Measurements from ENCODE around the gene SSRP1. TPM values are rescaled to one million over a fixed set of nuclear protein-coding genes. Genes with fewer than 3 reads are reported as not detected.

The SSRP1 gene
- polyA plus RNA-seq, 1 donor (not counting 4 experiments of a cell fraction or from before 2014, with no cell fraction given), result 115 TPM

- Histone ChIP-seq H3K4me2 (ENCODE audit: control insufficient read depth, extremely low read depth, insufficient read depth, low read depth, low read length) (no peak overlapping the region), H3K4me3 (ENCODE audit: control insufficient read depth in 2 of 3, extremely low read depth in 1 of 3, insufficient read depth in 2 of 3, low read depth in 1 of 3, low read length in 3 of 3) (no peak overlapping the region), H3K27me3 (ENCODE audit: control insufficient read depth, extremely low read depth, insufficient read depth, low read length) (peaks cover 3% of the 10 kb centered on the region), H3K9me3 (ENCODE audit: control insufficient read depth, low read depth, low read length) (no peaks in the 10 kb centered on the region), H3K27ac (ENCODE audit: control insufficient read depth, insufficient read depth, low read length) (no peak overlapping the region), H3K4me1 (ENCODE audit: control insufficient read depth, extremely low read depth, insufficient read depth, low read length) (no peaks in the 10 kb centered on the region), H2AFZ (ENCODE audit: control insufficient read depth, low read length) (no peak overlapping the region), H3K9me1 (ENCODE audit: control insufficient read depth, extremely low read depth, insufficient read depth, low read length) (no peaks in the 10 kb centered on the region), H3K79me2 (ENCODE audit: control insufficient read depth, insufficient read depth, low read length) (no peaks in the 10 kb centered on the region), H3K36me3 (ENCODE audit: control insufficient read depth in 2 of 2, extremely low read depth in 1 of 2, insufficient read depth in 2 of 2, low read length in 2 of 2) (no peaks in the 10 kb centered on the region), H3K9ac (ENCODE audit: control insufficient read depth, extremely low read depth, insufficient read depth, low read length) (no peak overlapping the region), H4K20me1 (ENCODE audit: control insufficient read depth, extremely low read depth, insufficient read depth, low read length) (no peaks in the 10 kb centered on the region)
- DNase-seq (ENCODE audit: low read depth, low spot score) (no peak), FAIRE-seq (no peak)
- dilution Hi-C loops (cut with MboI; ENCODE audit: extremely low pct_ligation_motif_present, low sequenced_read_pairs), result no loop called here
- TF ChIP-seq EZH2 (IDR thresholded peaks at IDR 0.05; ENCODE audit: low read length), result no peak
- TF ChIP-seq, protein P1, sequence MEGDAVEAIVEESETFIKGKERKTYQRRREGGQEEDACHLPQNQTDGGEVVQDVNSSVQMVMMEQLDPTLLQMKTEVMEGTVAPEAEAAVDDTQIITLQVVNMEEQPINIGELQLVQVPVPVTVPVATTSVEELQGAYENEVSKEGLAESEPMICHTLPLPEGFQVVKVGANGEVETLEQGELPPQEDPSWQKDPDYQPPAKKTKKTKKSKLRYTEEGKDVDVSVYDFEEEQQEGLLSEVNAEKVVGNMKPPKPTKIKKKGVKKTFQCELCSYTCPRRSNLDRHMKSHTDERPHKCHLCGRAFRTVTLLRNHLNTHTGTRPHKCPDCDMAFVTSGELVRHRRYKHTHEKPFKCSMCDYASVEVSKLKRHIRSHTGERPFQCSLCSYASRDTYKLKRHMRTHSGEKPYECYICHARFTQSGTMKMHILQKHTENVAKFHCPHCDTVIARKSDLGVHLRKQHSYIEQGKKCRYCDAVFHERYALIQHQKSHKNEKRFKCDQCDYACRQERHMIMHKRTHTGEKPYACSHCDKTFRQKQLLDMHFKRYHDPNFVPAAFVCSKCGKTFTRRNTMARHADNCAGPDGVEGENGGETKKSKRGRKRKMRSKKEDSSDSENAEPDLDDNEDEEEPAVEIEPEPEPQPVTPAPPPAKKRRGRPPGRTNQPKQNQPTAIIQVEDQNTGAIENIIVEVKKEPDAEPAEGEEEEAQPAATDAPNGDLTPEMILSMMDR (optimal IDR thresholded peaks at IDR 0.05 in 1 of 3, IDR thresholded peaks at IDR 0.05 in 1 of 3, conservative IDR thresholded peaks at IDR 0.05 in 1 of 3; ENCODE audit: extremely low read depth in 1 of 3, insufficient read depth in 2 of 3, low read length in 3 of 3), result no peak
These were observed 5.6 kb upstream of the SSRP1 start for GRCh38 chr11:57341250-57341808.

- no peak overlapping the region for H2AFZ ChIP-seq (ENCODE audit: control insufficient read depth, low read length)
- DNase-seq (ENCODE audit: low read depth, low spot score), result no peak
- peaks cover 4% of the 10 kb centered on the region for H3K4me1 ChIP-seq (ENCODE audit: control insufficient read depth, extremely low read depth, insufficient read depth, low read length)
- H3K9ac ChIP-seq (ENCODE audit: control insufficient read depth, extremely low read depth, insufficient read depth, low read length), result no peak overlapping the region
- H3K36me3 ChIP-seq (ENCODE audit: control insufficient read depth in 2 of 2, extremely low read depth in 1 of 2, insufficient read depth in 2 of 2, low read length in 2 of 2), result no peaks in the 10 kb centered on the region
- TF ChIP-seq, protein P1 (optimal IDR thresholded peaks at IDR 0.05 in 1 of 3, IDR thresholded peaks at IDR 0.05 in 1 of 3, conservative IDR thresholded peaks at IDR 0.05 in 1 of 3; ENCODE audit: extremely low read depth in 1 of 3, insufficient read depth in 2 of 3, low read length in 3 of 3), result peak in 2 of 3 experiments; percentile 34 to 80
- TF ChIP-seq EZH2 (IDR thresholded peaks at IDR 0.05; ENCODE audit: low read length), result no peak
- no peak overlapping the region for H3K27ac ChIP-seq (ENCODE audit: control insufficient read depth, insufficient read depth, low read length)
- peak; percentile 48 for FAIRE-seq
- dilution Hi-C loops (cut with MboI; ENCODE audit: extremely low pct_ligation_motif_present, low sequenced_read_pairs), result no loop called here
- peaks cover 3% of the 10 kb centered on the region for H3K27me3 ChIP-seq (ENCODE audit: control insufficient read depth, extremely low read depth, insufficient read depth, low read length)
- H4K20me1 ChIP-seq (ENCODE audit: control insufficient read depth, extremely low read depth, insufficient read depth, low read length), result no peaks in the 10 kb centered on the region
- H3K79me2 ChIP-seq (ENCODE audit: control insufficient read depth, insufficient read depth, low read length), result peaks cover 4% of the 10 kb centered on the region
- H3K4me2 ChIP-seq (ENCODE audit: control insufficient read depth, extremely low read depth, insufficient read depth, low read depth, low read length), result no peak overlapping the region
- no peak overlapping the region for H3K4me3 ChIP-seq (ENCODE audit: control insufficient read depth in 2 of 3, extremely low read depth in 1 of 3, insufficient read depth in 2 of 3, low read depth in 1 of 3, low read length in 3 of 3)
- H3K9me3 ChIP-seq (ENCODE audit: control insufficient read depth, low read depth, low read length), result no peaks in the 10 kb centered on the region
- no peaks in the 10 kb centered on the region for H3K9me1 ChIP-seq (ENCODE audit: control insufficient read depth, extremely low read depth, insufficient read depth, low read length)
These were observed 4.4 kb upstream of the SSRP1 start for GRCh38 chr11:57340039-57340615.

Data from keratinocyte (primary cell).